ENCODE data around the gene CTCF.
A peak's percentile ranks its signal among the peaks of the same experiment; 100 is the strongest.

The CTCF gene

GRCh38 chr16:67598527-67598926, 36.2 kb downstream of the CTCF start:
- TF ChIP-seq CTCF (IDR thresholded peaks at IDR 0.05; ENCODE audit: low read depth, low read length), result no peak
- H3K36me3 ChIP-seq, result peaks cover 25% of the 10 kb centered on the region
- H3K4me3 ChIP-seq (ENCODE audit: low read depth, low read length), result no peak overlapping the region
- H3K27ac ChIP-seq, result no peak overlapping the region
- no peaks in the 10 kb centered on the region for H3K9me3 ChIP-seq (ENCODE audit: severe bottlenecking)
- no peaks in the 10 kb centered on the region for H3K27me3 ChIP-seq (ENCODE audit: insufficient read depth, low read depth, severe bottlenecking)
- DNase-seq, result no peak

- no peak for TF ChIP-seq CTCF (IDR thresholded peaks at IDR 0.05; ENCODE audit: low read depth, low read length)
- no peaks in the 10 kb centered on the region for H3K27me3 ChIP-seq (ENCODE audit: insufficient read depth, low read depth, severe bottlenecking)
- no peak overlapping the region for H3K27ac ChIP-seq
- peaks cover 2% of the 10 kb centered on the region for H3K36me3 ChIP-seq
- no peak overlapping the region for H3K4me3 ChIP-seq (ENCODE audit: low read depth, low read length)
- DNase-seq, result no peak
- H3K9me3 ChIP-seq (ENCODE audit: severe bottlenecking), result no peaks in the 10 kb centered on the region
Observed at GRCh38 chr16:67605641-67606040, 43.3 kb downstream of the CTCF start.

- peaks cover 12% of the 10 kb centered on the region for H3K36me3 ChIP-seq
- DNase-seq, result no peak
- H3K4me3 ChIP-seq (ENCODE audit: low read depth, low read length), result no peak overlapping the region
- no peaks in the 10 kb centered on the region for H3K27me3 ChIP-seq (ENCODE audit: insufficient read depth, low read depth, severe bottlenecking)
- TF ChIP-seq CTCF (IDR thresholded peaks at IDR 0.05; ENCODE audit: low read depth, low read length), result no peak
- H3K27ac ChIP-seq, result no peak overlapping the region
- H3K9me3 ChIP-seq (ENCODE audit: severe bottlenecking), result no peaks in the 10 kb centered on the region
Observed at GRCh38 chr16:67606632-67607031, 44.3 kb downstream of the CTCF start.

- no peak for TF ChIP-seq CTCF (IDR thresholded peaks at IDR 0.05; ENCODE audit: low read depth, low read length)
Observed at GRCh38 chr16:67608364-67608763, 46.0 kb downstream of the CTCF start.

GRCh38 chr16:67613808-67614207, 51.5 kb downstream of the CTCF start:
- H3K36me3 ChIP-seq, result peaks cover 79% of the 10 kb centered on the region
- H3K27me3 ChIP-seq (ENCODE audit: insufficient read depth, low read depth, severe bottlenecking), result no peaks in the 10 kb centered on the region
- H3K4me3 ChIP-seq (ENCODE audit: low read depth, low read length), result no peak overlapping the region
- H3K27ac ChIP-seq, result no peak overlapping the region
- TF ChIP-seq CTCF (IDR thresholded peaks at IDR 0.05; ENCODE audit: low read depth, low read length), result peak; percentile 26; the same call in 1 of the 2 replicates
- no peaks in the 10 kb centered on the region for H3K9me3 ChIP-seq (ENCODE audit: severe bottlenecking)
- peak; percentile 14 for DNase-seq

More at GRCh38 chr16:67608364-67608763, 46.0 kb downstream of the CTCF start:
- no peaks in the 10 kb centered on the region for H3K9me3 ChIP-seq (ENCODE audit: severe bottlenecking)
- H3K36me3 ChIP-seq, result peaks cover 28% of the 10 kb centered on the region
- no peaks in the 10 kb centered on the region for H3K27me3 ChIP-seq (ENCODE audit: insufficient read depth, low read depth, severe bottlenecking)
- H3K27ac ChIP-seq, result no peak overlapping the region
- DNase-seq, result no peak
- H3K4me3 ChIP-seq (ENCODE audit: low read depth, low read length), result no peak overlapping the region

- H3K36me3 ChIP-seq, result peaks cover 75% of the 10 kb centered on the region
- DNase-seq, result no peak
- no peaks in the 10 kb centered on the region for H3K9me3 ChIP-seq (ENCODE audit: severe bottlenecking)
- no peaks in the 10 kb centered on the region for H3K27me3 ChIP-seq (ENCODE audit: insufficient read depth, low read depth, severe bottlenecking)
- H3K4me3 ChIP-seq (ENCODE audit: low read depth, low read length), result no peak overlapping the region
- H3K27ac ChIP-seq, result no peak overlapping the region
- TF ChIP-seq CTCF (IDR thresholded peaks at IDR 0.05; ENCODE audit: low read depth, low read length), result no peak
Observed at GRCh38 chr16:67628216-67628615, 65.9 kb downstream of the CTCF start.
